GM18861 (cell line): ENCODE data around the gene OR5T1.

Experiments
- ATAC-seq: cut with Tn5 transposase; IDR thresholded peaks from one replicate; pipeline ENCODE4 v1.9.1; 2021; ENCODE audit not compliant: unreplicated experiment

OR5T1 gene

DNA sequence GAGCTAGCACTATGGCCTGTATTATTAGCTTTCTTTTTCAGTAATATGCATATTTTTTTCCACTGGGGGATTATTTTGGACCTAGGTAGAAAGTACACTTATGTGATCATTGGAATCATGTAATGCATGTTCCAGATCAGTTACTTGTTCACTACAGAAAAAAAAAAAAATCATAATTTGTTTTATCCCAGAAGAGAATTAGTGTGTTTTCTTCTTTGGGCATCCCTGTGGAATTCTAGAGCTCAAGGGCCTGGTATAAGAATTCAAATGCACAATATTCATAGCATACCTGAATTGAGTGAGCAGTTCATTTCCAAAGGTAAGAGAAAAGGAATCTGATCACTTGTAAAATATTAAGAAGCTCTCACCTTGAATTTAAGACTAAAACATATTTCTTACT is at the start of gene OR5T1:
Gene OR5T1, plus strand, starts transcription at position 301 of the 400 bp plus-strand sequence. CDS start 1,485 bp downstream, outside the sequence.
- ATAC-seq: no peak

DNA sequence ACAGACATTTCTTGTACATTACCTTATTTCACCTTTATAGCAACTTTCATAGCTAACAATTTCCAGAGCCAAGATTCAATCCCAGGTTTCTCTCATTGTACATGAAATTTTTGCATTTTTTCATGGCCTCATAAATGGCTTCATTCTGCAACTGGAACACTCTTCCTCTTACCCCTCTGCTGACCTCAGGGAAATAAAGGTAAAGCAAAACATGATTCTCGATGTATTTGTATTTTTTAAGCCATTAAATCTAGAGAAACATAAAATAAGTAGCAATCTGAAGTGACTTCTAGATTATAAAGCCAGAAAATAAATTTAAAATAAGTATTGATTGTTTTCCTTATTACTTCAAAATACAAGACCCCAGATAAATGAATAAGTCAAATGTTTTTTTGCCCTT is 39.8 kb upstream of the OR5T1 start, which contains the start of gene OR5T2:
Gene OR5T2, minus strand, starts transcription at position 101 of the 400 bp plus-strand sequence. CDS start 1,193 bp downstream, outside the sequence.
- ATAC-seq: no peak

DNA sequence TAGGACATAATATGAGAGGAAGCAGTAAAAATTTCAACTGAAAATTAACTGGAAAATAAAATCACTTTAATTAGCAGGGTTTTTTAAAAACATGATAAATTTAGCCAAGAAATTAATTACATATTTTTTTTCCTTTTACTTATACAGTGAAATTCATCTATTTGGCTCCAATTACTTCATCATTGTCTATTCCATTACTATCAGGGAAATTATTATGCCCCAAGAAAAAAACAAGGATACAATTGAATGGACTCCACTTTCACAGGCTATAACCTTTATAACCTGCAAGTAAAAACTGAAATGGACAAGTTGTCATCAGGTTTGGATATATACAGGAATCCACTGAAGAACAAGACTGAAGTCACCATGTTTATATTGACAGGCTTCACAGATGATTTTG is 22.0 kb upstream of the OR5T1 start, which contains the start of gene OR5T3:
Gene OR5T3, plus strand, starts transcription at position 301 of the 400 bp plus-strand sequence. Its CDS starts 0 bp downstream, at position 301.
- no peak for ATAC-seq

DNA sequence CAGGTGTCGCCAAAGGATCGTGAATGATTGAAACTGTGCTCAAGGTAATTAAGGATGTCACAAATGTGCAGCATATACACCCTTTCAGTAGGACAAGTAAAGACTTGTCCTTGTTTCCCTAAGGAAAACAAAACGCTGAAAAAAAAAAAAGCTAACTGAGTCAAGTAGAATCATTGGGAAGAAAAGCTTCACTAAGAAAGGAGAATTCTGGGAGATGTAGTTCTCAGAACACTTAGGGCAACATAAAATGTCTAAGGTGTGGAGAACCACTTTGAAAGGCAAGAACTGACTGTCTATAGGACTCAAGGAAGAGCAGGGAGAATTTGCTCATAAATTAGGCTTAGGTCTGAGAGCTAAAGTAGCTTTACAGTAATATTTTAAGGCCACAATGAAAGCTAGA is 2.9 kb upstream of the OR5T1 start:
- no peak for ATAC-seq

DNA sequence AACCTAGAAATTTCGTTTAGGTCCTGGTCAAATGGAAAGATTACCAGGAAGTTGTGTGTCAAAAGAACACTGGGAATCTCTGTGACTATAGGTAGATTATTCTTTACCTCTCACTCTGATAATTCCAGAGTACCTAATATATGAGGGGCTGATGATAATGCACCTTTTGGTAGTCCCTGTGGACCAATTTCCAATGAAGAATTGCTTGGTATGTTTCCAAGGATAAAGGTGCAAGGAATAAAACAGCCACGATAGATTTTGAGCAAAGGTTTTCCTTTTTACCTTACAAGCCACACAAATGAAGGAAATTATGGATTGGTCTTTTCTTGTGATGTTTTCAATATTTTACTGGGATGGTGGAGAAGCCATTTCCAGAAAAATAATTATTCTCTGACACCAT is 18.2 kb downstream of the OR5T1 start, which contains the start of gene OR8H1:
Gene OR8H1, minus strand, starts transcription at position 101 of the 400 bp plus-strand sequence. CDS start 1,192 bp downstream, outside the sequence.
- ATAC-seq: no peak

DNA sequence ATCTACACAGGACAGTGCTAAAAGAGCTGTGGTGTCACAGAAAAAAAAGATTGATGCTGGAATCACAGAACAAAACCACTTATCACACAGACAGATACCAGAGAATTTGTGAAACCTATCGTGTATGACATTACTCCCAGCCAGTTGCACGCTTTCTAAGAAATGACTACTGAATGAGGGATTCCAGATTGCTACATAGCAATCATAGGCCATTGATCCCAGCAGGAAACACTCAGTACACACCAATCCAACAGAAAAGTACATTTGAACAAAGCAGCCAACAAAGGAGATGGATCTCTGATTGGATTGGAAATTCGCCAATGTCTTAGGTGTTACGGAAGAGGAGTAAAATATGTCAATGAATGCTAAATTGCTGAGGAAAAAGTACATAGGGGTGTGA is 22.9 kb downstream of the OR5T1 start:
- no peak for ATAC-seq

DNA sequence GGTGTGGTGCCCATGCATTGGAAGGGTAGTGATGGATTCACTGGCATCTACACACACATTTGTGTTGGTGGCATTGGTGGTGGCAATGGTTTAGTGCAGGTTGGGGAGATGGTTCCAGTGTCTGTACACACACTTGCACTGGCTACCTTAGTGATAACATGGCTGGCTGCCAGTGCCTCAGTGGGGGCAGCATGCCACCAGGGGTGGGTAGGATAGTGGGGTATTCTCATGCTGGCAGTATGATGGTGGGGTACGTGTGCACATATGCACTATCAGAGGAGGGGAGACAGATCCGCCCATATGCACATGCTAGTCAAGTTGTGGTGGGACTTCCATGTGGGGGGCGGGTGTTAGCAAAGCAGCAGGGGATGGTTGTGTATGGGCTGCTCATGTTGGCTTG is 33.9 kb downstream of the OR5T1 start:
- ATAC-seq: no peak

DNA sequence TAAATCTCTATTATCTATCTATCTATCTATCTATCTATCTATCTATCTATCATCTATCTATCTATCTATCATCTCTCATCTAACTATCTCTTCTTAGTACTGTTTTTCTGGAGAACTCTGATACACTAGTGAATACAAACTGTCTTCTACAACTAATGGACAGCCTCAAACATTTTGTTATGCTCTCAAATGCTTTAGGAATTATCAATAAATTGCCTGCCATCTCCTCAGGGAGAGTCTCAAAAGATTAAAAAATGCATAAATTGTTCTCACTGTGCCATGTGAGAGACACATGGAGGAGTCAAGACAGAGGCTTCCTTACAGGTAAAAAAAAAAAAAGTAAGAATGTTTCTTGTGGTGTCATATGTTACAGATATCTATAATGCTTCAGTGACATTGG is 40.9 kb downstream of the OR5T1 start, which contains the start of gene OR8K3:
Gene OR8K3, plus strand, starts transcription at position 301 of the 400 bp plus-strand sequence. CDS start 3,163 bp downstream, outside the sequence.
- no peak for ATAC-seq
